ENCODE measurements around the gene PIBF1. TPM values are rescaled to one million over a fixed set of nuclear protein-coding genes. Genes with fewer than 3 reads are reported as not detected.

PIBF1 gene
- total and polyA plus RNA-seq, 10 of the 15 experiments (the other 5 are each of a cell fraction or from before 2014, with no cell fraction given): 6.4 to 24.5 (median 11.1) TPM

DNA sequence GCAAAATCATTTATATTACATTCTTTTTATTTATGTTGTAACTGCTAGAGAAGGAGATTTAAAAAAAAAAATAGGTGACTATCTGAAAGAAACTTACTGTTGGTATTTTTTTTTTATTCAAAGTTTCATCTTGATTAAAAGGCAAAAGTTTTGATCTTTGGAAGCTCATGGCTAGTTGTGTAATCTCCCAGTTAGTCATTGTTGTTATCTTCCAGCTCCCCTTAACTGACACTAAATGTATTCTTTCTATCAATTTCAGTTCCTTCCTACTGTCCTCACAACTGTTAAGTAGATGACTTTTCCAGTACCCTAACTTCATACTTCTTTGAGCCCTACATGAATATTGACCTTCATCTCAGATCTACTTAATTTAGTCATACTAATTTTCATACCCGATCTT is 71.1 kb downstream of the PIBF1 start:
- RAD21 ChIA-PET (ENCODE audit: unreplicated experiment): no interaction called here
- WGBS (ENCODE audit: insufficient coverage, insufficient replicate concordance, low lambda C conversion rate, missing lambda C conversion rate): 100% methylated on average over 1 of the region's 1 CpG

More for the DNA sequence above, 71.1 kb downstream of the PIBF1 start:
- Histone ChIP-seq H3K4me1 (ENCODE audit: control insufficient read depth, insufficient read depth, low read length) (no peaks in the 10 kb centered on the region), H3K27ac (ENCODE audit: control insufficient read depth, insufficient read depth) (no peak overlapping the region), H3K9me3 (replicated peaks; ENCODE audit: control insufficient read depth, insufficient read depth, low read length) (no peaks in the 10 kb centered on the region), H3K27me3 (replicated peaks in 1 of 2; ENCODE audit: control insufficient read depth in 2 of 2, insufficient read depth in 2 of 2, low read length in 1 of 2) (no peaks in the 10 kb centered on the region), H3K4me2 (ENCODE audit: control insufficient read depth, insufficient read depth) (no peak overlapping the region), H4K20me1 (ENCODE audit: control insufficient read depth, insufficient read depth) (no peaks in the 10 kb centered on the region), H3K9ac (ENCODE audit: control insufficient read depth, insufficient read depth, low read length) (no peak overlapping the region), H3K79me2 (ENCODE audit: control insufficient read depth, insufficient read depth, low read length) (no peaks in the 10 kb centered on the region), H3K36me3 (ENCODE audit: control insufficient read depth in 2 of 2, insufficient read depth in 2 of 2, low read length in 1 of 2) (peaks cover 3% of the 10 kb centered on the region in 2 experiments; a peak in 3 of 4 replicates), H2AFZ (ENCODE audit: control insufficient read depth, low read depth, low read length) (no peak overlapping the region), H3K4me3 (no peak overlapping the region)
- ATAC-seq (no peak), DNase-seq (ENCODE audit: low read depth, low spot score) (no peak), FAIRE-seq (no peak)
- intact Hi-C loops (cut with micrococcal nuclease; ENCODE audit: unreplicated experiment) (no loop called here), in situ Hi-C loops (cut with MboI) (no loop called here)
- ChIA-PET SMC1A (ENCODE audit: uncharacterized antibody, unreplicated experiment) (no interaction called here), POLR2A (no interaction called here), CTCF (interaction anchor here (1.0 kb wide), 1 partner anchor 13 kb away, joined by 4 read pairs; no protein-coding TSS in a partner anchor)
- no TSS peak for BruUV-seq (replicated peaks)
- TF ChIP-seq, protein P1, sequence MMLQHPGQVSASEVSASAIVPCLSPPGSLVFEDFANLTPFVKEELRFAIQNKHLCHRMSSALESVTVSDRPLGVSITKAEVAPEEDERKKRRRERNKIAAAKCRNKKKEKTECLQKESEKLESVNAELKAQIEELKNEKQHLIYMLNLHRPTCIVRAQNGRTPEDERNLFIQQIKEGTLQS (IDR thresholded peaks at IDR 0.05; ENCODE audit: borderline replicate concordance, extremely low read depth, low read depth, low read length): no peak
- no peak for TF ChIP-seq RAD51 (IDR thresholded peaks at IDR 0.05)
- no peak for TF ChIP-seq STAT1 (conservative IDR thresholded peaks at IDR 0.05)
- TF ChIP-seq ETV6 (conservative IDR thresholded peaks at IDR 0.05 in 1 of 2, IDR thresholded peaks at IDR 0.05 in 1 of 2; ENCODE audit: borderline replicate concordance in 1 of 2, low read depth in 1 of 2): no peak
- no peak for TF ChIP-seq BHLHE40 (IDR thresholded peaks at IDR 0.05; ENCODE audit: borderline replicate concordance in 1 of 2, low read depth in 2 of 2, low read length in 1 of 2)
- TF ChIP-seq IKZF1 (conservative IDR thresholded peaks at IDR 0.05): no peak
- TF ChIP-seq HDAC2 (IDR thresholded peaks at IDR 0.05): no peak
- TF ChIP-seq SUZ12 (IDR thresholded peaks at IDR 0.05; ENCODE audit: unreplicated experiment): no peak
- TF ChIP-seq, protein P2, sequence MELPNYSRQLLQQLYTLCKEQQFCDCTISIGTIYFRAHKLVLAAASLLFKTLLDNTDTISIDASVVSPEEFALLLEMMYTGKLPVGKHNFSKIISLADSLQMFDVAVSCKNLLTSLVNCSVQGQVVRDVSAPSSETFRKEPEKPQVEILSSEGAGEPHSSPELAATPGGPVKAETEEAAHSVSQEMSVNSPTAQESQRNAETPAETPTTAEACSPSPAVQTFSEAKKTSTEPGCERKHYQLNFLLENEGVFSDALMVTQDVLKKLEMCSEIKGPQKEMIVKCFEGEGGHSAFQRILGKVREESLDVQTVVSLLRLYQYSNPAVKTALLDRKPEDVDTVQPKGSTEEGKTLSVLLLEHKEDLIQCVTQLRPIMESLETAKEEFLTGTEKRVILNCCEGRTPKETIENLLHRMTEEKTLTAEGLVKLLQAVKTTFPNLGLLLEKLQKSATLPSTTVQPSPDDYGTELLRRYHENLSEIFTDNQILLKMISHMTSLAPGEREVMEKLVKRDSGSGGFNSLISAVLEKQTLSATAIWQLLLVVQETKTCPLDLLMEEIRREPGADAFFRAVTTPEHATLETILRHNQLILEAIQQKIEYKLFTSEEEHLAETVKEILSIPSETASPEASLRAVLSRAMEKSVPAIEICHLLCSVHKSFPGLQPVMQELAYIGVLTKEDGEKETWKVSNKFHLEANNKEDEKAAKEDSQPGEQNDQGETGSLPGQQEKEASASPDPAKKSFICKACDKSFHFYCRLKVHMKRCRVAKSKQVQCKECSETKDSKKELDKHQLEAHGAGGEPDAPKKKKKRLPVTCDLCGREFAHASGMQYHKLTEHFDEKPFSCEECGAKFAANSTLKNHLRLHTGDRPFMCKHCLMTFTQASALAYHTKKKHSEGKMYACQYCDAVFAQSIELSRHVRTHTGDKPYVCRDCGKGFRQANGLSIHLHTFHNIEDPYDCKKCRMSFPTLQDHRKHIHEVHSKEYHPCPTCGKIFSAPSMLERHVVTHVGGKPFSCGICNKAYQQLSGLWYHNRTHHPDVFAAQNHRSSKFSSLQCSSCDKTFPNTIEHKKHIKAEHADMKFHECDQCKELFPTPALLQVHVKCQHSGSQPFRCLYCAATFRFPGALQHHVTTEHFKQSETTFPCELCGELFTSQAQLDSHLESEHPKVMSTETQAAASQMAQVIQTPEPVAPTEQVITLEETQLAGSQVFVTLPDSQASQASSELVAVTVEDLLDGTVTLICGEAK (IDR thresholded peaks at IDR 0.05; ENCODE audit: borderline replicate concordance): no peak
- no peak for TF ChIP-seq CREM (IDR thresholded peaks at IDR 0.05; ENCODE audit: low read depth)
- TF ChIP-seq, protein P3, sequence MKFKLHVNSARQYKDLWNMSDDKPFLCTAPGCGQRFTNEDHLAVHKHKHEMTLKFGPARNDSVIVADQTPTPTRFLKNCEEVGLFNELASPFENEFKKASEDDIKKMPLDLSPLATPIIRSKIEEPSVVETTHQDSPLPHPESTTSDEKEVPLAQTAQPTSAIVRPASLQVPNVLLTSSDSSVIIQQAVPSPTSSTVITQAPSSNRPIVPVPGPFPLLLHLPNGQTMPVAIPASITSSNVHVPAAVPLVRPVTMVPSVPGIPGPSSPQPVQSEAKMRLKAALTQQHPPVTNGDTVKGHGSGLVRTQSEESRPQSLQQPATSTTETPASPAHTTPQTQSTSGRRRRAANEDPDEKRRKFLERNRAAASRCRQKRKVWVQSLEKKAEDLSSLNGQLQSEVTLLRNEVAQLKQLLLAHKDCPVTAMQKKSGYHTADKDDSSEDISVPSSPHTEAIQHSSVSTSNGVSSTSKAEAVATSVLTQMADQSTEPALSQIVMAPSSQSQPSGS (IDR thresholded peaks at IDR 0.05; ENCODE audit: low read length): no peak
- no peak for TF ChIP-seq FOXM1 (IDR thresholded peaks at IDR 0.05; ENCODE audit: low read depth, low read length)
- no peak for TF ChIP-seq SREBF2 (IDR thresholded peaks at IDR 0.05; ENCODE audit: low read length)
- TF ChIP-seq, protein P4, sequence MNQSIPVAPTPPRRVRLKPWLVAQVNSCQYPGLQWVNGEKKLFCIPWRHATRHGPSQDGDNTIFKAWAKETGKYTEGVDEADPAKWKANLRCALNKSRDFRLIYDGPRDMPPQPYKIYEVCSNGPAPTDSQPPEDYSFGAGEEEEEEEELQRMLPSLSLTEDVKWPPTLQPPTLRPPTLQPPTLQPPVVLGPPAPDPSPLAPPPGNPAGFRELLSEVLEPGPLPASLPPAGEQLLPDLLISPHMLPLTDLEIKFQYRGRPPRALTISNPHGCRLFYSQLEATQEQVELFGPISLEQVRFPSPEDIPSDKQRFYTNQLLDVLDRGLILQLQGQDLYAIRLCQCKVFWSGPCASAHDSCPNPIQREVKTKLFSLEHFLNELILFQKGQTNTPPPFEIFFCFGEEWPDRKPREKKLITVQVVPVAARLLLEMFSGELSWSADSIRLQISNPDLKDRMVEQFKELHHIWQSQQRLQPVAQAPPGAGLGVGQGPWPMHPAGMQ (IDR thresholded peaks at IDR 0.05; ENCODE audit: borderline replicate concordance): no peak
- TF ChIP-seq, protein P5, sequence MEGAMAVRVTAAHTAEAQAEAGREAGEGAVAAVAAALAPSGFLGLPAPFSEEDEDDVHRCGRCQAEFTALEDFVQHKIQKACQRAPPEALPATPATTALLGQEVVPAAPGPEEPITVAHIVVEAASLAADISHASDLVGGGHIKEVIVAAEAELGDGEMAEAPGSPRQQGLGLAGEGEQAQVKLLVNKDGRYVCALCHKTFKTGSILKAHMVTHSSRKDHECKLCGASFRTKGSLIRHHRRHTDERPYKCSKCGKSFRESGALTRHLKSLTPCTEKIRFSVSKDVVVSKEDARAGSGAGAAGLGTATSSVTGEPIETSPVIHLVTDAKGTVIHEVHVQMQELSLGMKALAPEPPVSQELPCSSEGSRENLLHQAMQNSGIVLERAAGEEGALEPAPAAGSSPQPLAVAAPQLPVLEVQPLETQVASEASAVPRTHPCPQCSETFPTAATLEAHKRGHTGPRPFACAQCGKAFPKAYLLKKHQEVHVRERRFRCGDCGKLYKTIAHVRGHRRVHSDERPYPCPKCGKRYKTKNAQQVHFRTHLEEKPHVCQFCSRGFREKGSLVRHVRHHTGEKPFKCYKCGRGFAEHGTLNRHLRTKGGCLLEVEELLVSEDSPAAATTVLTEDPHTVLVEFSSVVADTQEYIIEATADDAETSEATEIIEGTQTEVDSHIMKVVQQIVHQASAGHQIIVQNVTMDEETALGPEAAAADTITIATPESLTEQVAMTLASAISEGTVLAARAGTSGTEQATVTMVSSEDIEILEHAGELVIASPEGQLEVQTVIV (IDR thresholded peaks at IDR 0.05; ENCODE audit: borderline replicate concordance, partially characterized antibody): no peak

All from GM12878 (cell line).